ENCODE results near the gene DIPK1B.

- no peak for TF ChIP-seq CTCF (conservative IDR thresholded peaks at IDR 0.05)
- no peak for TF ChIP-seq ZFX (IDR thresholded peaks at IDR 0.05)
Measured at GRCh38 chr9:136689108-136689460, 23.3 kb upstream of the DIPK1B start.
